NOMO-1 (cell line): ENCODE measurements around the gene NKD1.

Experiments used
- DNase-seq, 2 experiments: peaks; one replicate each; lab custom pipeline; 2025; ENCODE audit not compliant: unreplicated experiment in 2 of 2; lab: John Stamatoyannopoulos, UW

Gene NKD1

GRCh38 chr16:50669741-50670140 is 121.5 kb downstream of the NKD1 start:
- DNase-seq, result no peak

GRCh38 chr16:50670476-50670875 is 122.3 kb downstream of the NKD1 start:
- no peak for DNase-seq

GRCh38 chr16:50671644-50672260 is 123.6 kb downstream of the NKD1 start:
- DNase-seq, result peak; percentile 24 to 52

GRCh38 chr16:50673496-50674275 is 125.5 kb downstream of the NKD1 start:
- no peak for DNase-seq

GRCh38 chr16:50674831-50675230 is 126.6 kb downstream of the NKD1 start:
- no peak for DNase-seq

GRCh38 chr16:50675686-50676610 is 127.8 kb downstream of the NKD1 start:
- DNase-seq, result no peak

GRCh38 chr16:50676684-50677225 is 128.6 kb downstream of the NKD1 start:
- DNase-seq, result no peak

- no peak for DNase-seq
Observed at GRCh38 chr16:50677351-50677750, 129.2 kb downstream of the NKD1 start.

GRCh38 chr16:50678531-50678930 is 130.3 kb downstream of the NKD1 start:
- DNase-seq, result no peak

GRCh38 chr16:50679266-50679665 is 131.1 kb downstream of the NKD1 start:
- DNase-seq, result no peak

- no peak for DNase-seq
Observed at GRCh38 chr16:50679676-50680555, 131.7 kb downstream of the NKD1 start.

- DNase-seq, result no peak
Observed at GRCh38 chr16:50680556-50680893, 132.3 kb downstream of the NKD1 start.

- DNase-seq, result peak; percentile 77 to 83
Observed at GRCh38 chr16:50681021-50681885, 133.1 kb downstream of the NKD1 start, which contains the start of gene SNX20. TSS of gene SNX20 (minus strand) at chr16:50681312. CDS start at chr16:50677526, 3,786 bp downstream.

GRCh38 chr16:50683689-50684374 is 135.6 kb downstream of the NKD1 start:
- peak; percentile 78 to 80 for DNase-seq

- DNase-seq, result peak; percentile 43 to 72
Observed at GRCh38 chr16:50684823-50685461, 136.7 kb downstream of the NKD1 start.

GRCh38 chr16:50685462-50686063 is 137.4 kb downstream of the NKD1 start:
- DNase-seq, result peak; percentile 67 to 78

GRCh38 chr16:50688083-50688482 is 139.9 kb downstream of the NKD1 start:
- DNase-seq, result no peak

- peak; percentile 52 to 78 for DNase-seq
Observed at GRCh38 chr16:50688867-50689266, 140.7 kb downstream of the NKD1 start.
